Measurements from ENCODE around the gene IFITM10.

DNA sequence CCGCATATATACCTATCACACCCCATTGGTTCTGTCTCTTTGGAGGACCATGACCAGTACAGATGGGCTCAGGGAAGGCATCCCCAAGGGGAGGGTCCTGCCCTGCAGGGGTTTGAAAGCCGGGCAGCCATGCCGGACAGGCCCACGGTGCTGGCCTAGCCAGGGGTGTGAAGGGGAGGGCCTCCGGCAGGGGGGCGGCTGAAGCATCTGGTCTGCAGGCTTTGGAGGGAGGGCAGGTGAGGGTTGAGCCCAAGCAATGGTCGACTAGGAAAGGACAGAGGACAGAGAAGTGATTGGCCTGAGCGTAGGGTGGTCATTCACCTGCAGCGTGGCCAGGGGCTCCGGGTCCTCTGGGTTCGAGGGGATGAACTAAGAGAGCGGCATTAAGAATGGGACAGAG, 24.5 kb upstream of the IFITM10 start:
- TF ChIP-seq EZH2 (IDR thresholded peaks at IDR 0.05), result no peak
- no peak for TF ChIP-seq POLR2AphosphoS5 (IDR thresholded peaks at IDR 0.05; ENCODE audit: borderline replicate concordance, low read depth, low read length)
- no peak for TF ChIP-seq FOXP2 (optimal IDR thresholded peaks at IDR 0.05; ENCODE audit: control extremely low read depth, extremely low read length, insufficient read depth)

Data from SK-N-MC (cell line).